ENCODE data around the gene SIGLECL1. TPM values are rescaled to one million over a fixed set of nuclear protein-coding genes. Genes with fewer than 3 reads are reported as not detected.
"Not testable (repeated sequence)": the region's sequence is repeated elsewhere in the genome, so short reads cannot be mapped to it uniquely, and the experiment has no call there.

The SIGLECL1 gene
- not detected for total RNA-seq
- long read RNA-seq = 0 reads

DNA sequence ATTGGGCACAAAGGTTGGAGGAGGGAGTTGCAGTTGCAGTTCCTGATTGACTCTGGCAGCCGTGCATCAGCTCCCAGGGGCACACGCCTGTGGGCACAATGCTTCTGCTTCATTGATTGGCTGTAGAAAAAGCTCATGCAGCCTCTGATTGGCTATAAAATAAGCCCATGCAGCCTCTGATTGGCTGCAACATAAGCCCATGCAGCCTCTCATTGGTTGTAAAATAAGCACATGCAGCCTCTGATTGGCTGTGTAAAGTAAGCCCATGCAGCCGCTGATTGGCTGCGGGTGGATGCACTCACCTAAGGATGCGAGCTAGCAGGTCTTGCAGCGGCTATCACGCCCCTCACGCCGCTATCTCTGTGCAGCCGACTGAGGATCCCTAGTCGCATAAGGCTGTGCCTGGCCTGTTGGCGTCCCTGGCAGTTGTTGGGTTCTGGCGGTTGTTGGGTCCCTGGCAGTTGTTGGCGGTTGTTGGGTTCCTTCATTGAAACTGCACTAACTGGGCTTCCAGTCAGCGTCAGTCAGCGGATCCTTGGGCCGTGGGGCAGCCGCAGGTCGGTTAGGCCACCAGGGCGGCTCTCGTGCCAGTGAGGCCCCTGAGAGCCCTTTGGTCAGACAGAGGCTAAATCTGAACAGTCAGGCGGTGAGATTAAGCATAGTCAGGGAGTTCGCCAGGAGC is at the start of gene SIGLECL1:
Gene SIGLECL1, plus strand, starts transcription at position 295 of the 682 bp plus-strand sequence. CDS start 12,993 bp downstream, outside the sequence.
- no peak for DNase-seq (ENCODE audit: low spot score)

DNA sequence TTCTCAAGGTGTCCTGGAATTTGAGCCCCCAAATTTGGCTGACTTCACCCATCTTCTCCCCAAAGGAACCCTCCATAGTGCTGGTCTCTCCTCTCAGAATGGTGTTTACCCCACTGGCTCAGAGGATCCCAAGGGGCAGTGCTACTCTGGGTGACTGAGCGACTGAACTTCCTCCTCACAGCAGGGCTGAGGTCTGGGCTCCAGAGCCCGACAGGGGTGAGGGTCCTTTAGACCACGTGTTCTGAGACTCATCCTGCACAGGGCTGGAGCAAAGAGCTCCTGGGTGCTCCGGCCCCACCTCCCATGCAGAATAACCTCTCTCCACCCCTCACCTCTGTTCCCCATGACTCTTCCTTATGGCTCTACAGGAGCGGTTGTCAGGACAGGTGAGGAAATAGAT is 49.2 kb upstream of the SIGLECL1 start:
- no peak for DNase-seq (ENCODE audit: low spot score)

DNA sequence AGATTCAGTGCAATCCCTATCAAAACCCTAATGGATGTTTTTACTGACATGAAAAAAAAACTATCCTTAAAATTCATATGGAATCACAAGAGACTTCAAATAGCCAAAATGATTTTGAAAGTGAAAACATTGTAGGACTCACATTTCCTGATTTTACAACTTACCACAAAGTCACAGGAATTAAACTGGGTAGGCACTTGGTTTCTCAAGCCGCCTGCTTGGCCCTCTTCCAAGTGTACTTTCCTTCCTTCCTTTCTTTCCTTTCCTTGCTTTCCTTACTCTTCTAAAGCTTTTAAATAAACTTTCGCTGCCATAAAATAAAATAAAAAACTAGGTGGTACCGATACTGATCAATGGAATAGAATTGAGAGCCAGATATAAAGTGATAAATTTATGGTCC is 47.0 kb upstream of the SIGLECL1 start:
- DNase-seq (ENCODE audit: low spot score) = no peak

DNA sequence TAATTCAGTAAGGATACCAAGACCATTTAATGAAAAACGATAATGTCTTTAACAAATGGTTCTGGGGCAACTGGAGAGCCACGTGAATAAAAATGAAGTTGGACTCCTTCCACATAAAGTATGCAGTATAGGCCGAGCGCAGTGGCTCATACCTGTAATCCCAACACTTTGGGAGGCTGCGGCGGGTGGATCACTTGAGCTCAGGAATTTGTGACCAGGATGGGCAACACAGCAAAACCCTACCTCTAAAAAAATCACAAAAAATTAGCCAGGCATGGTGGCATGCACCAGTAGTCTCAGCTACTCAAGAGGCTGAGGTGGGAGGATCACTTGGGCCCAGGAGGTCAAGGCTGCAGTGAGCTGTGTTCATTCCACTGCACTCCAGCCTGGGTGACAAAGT is 46.6 kb upstream of the SIGLECL1 start:
- no peak for DNase-seq (ENCODE audit: low spot score)

DNA sequence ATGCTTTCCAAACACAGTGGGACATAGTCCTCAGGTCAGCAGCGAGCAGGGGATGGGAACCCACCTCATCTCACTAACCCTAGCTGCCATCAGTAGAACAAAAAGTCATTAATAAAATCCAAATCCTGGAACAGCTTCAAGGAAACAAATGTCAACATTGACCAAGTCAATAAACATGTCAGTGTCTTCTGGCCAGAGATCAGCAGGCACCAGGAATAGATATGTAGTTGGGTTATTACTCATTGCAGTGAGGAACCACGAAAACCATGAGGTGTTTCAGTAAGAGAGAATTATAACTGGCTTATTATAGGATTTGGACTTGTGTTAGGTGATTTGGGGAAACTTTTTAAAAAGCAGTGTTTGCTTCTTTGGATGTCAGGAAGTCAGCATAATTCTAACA is 43.1 kb upstream of the SIGLECL1 start:
- DNase-seq (ENCODE audit: low spot score) = no peak

DNA sequence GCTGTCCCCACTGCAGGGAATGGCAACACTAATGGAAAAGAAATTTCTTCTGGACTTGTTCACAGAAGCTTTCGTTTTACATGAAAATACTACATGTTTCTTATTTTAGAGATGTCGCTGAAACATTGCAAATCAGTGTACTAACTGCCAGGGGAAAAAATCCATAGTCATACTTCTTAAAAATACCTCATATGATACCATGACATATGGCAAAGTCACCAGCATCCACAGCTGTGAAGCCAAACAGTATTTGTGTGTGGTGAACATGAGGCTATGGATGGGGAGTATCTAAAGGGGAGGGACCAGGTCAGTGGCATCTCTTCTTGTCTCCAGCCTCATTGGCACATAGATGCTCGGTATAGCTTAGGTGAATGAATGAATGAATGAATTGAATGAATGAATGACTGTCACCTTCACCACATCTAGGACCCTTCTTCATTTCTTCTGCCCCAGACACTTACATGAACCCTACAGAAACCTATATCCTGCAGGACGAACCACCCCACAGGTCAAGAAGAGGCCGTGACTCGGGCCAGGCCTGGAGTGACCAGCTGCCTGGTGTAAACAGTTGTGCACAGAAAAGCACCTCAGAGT is 40.6 kb upstream of the SIGLECL1 start:
- no peak for DNase-seq (ENCODE audit: low spot score)

DNA sequence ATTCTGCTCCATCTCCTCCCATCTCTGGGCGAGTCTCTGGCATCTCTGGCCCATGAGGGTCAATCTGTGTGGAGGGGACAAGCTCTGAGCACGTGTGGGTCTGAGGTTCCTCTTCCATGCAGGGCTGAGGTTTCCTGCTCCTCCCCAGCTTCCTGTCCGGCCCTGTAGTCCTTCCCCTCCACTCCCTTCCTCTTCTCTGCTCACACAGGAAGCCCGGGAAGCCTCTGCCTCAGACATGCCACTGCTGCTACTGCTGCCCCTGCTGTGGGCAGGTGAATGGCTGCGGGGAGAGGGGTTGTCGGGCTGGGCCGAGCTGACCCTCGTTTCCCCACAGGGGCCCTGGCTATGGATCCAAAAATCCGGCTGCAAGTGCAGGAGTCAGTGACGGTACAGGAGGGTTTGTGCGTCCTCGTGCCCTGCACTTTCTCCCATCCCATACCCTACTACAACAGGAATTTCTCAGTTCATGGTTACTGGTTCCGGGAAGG is 40.0 kb upstream of the SIGLECL1 start:
- not testable (repeated sequence) for DNase-seq (ENCODE audit: low spot score)

DNA sequence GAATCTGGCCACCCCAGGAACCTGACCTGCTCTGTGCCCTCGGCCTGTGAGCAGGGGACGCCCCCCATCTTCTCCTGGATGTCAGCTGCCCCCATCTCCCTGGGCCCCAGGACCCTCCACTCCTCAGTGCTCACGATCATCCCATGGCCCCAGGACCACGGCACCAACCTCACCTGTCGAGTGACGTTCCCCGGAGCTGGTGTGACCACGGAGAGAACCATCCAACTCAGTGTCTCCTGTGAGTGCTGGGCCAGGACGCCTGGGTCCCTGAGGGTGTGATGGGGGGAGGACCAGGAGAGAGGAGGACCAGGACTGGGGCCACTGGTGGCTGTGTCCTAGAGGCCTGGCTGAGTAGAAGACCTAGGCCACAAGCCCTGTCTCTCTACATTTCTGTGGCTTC is 39.0 kb upstream of the SIGLECL1 start:
- no peak for DNase-seq (ENCODE audit: low spot score)

DNA sequence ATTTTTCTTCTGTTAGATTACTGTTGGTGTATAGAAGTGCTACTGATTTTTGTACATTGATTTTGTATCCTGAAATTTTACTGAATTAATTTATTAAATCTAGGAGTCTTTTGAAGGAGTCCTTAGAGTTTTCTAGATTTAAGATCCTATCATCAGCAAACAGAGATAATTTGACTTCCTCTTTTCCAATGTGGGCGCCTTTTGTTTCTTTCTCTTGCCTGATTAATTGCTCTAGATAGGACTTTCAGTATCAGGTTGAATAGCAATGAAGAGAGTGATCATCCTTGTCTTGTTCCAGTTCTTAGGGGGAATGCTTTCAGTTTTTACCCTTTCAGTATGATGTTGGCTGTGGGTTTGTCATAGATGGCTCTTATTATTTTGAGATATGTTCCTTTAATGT is 31.6 kb upstream of the SIGLECL1 start:
- DNase-seq (ENCODE audit: low spot score) = no peak

DNA sequence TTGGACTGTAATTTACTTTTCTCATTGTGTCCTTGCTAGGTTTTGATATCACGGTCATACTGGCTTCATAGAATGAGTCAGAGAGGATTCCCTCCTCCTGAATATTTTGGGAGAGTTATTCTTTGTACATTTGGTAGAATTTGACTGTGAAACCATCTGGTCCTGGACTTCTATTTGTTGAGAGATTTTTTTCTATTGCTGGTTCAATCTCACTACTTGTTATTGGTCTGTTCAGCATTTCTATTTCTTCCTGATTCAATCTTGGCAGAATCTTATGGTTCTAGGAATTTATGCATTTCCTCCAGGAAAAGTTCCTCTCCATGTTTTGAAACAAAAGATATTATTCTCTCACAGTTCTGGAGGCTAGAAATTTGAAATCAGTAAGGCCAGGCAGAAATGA is 30.9 kb upstream of the SIGLECL1 start:
- DNase-seq (ENCODE audit: low spot score) = no peak

DNA sequence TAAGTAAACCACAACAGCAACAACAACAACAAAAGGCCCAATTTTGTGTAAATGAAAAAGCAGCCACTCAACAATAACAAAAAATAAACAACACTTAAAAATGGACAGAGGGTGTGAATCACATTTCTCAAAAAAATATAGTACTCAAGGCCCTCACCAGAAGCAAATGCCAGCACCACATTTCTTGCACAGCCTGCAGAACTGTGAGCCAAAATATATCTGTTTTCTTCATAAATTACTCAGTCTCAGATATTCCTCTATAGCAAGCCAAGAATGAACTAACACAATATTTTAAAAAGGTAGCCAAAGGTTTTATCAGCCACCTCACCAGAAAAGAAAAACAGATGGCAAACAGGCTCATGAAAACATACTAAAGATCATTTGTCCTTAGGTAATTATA is 29.9 kb upstream of the SIGLECL1 start:
- no peak for DNase-seq (ENCODE audit: low spot score)

DNA sequence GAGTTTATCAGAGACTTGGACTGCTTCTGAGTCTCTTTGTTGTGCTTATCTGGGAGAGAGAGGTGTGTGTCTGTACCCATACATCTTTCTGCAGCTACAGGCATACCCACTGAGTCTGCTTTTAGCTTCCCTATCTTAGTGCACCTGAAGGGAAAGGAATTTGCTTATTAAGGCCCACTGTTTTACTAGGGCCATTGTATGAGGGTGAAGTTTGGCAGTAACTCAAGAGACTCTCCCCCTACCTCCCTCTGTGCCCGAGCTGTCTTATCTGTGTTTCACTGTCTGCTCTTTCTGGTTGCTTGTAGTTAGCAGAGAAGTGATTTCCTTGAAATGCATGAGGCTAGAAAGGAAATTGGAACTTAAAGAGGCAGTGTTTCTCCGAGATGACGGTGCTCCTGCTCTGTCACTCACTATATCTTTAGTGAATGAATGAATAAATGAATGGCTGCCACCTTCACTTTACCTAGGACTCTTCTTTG is 26.7 kb upstream of the SIGLECL1 start:
- no peak for DNase-seq (ENCODE audit: low spot score)

DNA sequence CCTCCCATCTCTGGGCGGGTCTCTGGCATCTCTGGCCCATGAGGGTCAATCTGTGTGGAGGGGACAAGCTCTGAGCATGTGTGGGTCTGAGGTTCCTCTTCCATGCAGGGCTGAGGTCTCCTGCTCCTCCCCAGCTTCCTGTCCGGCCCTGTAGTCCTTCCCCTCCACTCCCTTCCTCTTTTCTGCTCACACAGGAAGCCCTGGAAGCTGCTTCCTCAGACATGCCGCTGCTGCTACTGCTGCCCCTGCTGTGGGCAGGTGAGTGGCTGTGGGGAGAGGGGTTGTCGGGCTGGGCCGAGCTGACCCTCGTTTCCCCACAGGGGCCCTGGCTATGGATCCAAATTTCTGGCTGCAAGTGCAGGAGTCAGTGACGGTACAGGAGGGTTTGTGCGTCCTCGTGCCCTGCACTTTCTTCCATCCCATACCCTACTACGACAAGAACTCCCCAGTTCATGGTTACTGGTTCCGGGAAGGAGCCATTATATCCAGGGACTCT is 25.9 kb upstream of the SIGLECL1 start, which contains the start of gene CD33:
Gene CD33, plus strand, starts transcription at position 183 of the 496 bp plus-strand sequence. Its CDS starts 39 bp downstream, at position 222.
- not testable (repeated sequence) for DNase-seq (ENCODE audit: low spot score)

DNA sequence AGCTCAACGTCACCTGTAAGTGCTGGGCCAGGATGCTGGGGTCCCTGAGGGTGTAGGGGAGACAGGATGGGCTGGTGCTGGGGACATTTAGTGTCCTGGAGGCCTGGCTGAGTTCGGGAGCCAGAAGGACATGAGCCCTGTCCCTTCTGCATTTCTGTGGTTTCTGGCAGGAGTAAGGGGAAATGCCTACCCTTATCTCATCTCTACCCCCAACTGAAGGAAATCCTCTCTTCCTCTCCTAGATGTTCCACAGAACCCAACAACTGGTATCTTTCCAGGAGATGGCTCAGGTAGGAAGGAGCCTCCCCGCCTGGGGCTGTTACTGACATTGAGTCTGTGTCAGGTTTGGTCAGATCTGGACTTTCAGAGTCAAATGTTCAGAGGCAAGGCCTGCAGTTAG is 24.8 kb upstream of the SIGLECL1 start:
- no peak for DNase-seq (ENCODE audit: low spot score)

DNA sequence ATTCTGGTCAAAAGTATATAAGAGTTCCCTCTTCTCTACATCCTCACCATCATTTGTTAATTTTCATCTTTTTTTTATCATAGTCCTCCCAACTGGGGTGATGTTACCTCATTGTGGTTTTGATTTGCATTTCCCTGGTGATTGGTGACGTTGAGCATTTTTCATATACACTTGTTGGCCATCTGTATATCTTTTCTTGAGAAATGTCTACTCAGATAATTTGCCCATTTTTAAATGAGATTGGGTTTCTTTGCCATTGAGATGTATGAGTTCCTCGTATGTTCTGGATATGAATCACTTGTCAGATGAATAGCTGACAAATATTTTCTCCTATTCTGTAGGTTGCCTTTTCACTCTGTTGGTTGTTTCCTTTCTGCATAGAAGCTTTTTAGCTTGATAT is 23.6 kb upstream of the SIGLECL1 start:
- DNase-seq (ENCODE audit: low spot score) = no peak

DNA sequence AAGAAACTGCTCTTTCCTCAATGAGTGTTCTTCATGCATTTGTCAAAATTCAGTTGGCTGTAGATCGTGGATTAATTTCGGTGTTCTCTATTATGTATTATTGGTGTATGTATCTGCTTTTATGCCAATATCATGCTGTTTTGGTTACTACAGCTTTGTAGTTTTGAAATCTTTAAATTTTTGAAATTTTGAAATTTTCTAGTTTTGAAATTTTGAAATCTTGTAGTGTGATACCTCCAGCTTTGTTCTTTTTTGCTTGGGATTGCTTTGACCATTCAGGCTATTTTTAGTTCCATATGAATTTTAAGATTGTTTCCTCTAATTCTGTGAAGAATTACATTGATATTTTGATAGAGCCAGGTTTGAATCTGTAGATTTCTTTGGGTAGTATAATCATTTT is 22.9 kb upstream of the SIGLECL1 start:
- DNase-seq (ENCODE audit: low spot score) = no peak

DNA sequence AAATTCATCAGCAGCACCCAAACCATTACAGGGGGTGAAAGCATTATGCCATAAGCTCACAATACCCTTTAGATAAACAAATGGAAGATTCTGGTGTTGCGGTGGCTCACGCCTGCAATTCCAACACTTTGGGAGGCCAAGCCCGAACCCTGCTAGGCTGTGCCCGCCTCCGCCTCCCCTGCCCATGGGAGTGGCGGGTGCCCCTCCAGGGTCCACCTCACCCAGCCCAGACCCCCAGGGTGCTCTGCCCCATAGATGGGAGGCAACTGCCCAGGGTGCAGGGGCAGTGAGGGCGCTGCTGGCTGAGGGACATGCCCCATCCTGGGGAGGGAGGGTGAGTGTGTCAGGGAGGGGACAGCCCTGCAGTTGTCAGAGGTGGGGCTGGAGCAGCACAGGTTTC is 10.0 kb upstream of the SIGLECL1 start:
- DNase-seq (ENCODE audit: low spot score) = no peak

DNA sequence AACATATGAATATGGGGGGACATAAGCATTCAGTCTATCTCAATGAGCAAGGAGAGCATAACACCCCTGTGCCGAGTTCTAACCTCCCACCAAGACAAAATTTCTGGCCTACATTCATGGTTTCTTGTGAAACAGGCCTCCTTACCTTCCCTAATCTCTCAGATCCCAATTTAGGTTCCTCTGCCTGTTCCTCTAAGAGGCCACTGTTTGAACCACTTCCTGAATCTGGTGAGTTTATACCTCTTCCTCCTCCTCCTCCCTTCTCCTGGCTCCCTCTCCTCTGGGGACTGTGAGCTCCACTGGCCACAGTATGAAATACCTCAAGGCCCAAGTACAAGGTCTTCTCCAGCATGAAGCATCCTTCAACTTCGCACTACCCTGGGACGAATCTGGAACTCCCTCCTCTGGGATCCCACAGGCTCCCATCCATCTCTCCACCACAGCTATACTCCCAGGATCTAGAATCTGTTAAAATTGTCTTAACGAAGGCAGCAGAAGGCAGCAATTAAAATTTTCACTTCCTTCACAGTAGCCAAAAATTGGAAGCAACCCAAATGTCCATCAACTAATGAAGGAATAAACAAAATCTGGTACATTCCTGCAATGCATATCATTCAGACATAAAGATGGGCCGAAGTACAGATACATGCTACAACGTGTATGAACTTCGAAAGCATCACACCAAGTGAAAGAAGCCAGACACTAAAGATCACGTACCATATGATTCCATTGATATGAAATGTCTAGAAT is 7.8 kb upstream of the SIGLECL1 start:
- no peak for DNase-seq (ENCODE audit: low spot score)

DNA sequence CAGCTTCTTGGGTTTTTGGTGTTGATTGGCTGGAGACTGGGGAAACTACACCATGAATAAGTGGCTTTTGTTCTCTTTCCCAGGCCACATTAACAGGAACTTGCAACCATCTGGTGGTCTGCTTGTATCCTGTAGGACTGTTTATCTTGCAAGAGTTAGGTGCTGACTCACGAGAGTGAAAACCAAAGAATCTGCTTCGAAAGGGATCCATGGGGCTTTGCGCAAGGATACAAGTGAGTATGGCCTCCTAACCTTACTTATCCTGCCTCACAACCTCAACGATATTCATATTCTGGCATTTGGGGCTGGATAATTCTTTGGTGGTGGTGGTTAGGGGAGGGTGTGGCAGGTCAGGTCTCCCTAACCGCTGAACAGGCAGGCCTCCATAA is 4.7 kb upstream of the SIGLECL1 start:
- DNase-seq (ENCODE audit: low spot score) = no peak

DNA sequence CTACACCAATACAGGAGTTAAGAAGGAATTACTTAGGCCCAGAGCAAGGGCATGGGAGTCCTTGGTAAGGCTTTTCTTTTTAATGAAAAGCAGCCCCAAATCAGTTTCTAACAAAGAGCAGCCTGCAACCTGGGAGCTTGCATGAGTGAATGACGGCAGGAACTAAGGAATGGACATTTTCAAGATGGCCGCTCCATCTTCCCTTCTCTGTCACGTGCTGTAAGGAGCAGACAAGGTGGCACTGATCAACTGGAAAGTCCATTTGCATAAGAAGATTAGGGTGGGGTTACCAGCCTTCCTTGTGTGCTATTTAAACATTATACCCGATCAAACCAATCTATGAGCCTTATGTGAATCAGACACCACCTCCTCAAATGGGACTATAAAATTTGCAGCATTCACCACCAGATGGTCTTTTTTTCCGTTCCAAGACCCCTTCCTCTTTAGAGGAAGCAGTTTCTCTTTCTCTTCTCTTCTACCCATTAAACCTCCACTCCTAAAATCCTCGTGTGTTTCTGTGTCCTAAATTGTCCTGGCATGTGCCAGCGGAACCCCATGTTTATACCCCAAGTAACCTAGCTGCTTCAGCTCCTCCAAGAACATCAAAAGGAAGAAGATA is 2.8 kb upstream of the SIGLECL1 start:
- no peak for DNase-seq (ENCODE audit: low spot score)

DNA sequence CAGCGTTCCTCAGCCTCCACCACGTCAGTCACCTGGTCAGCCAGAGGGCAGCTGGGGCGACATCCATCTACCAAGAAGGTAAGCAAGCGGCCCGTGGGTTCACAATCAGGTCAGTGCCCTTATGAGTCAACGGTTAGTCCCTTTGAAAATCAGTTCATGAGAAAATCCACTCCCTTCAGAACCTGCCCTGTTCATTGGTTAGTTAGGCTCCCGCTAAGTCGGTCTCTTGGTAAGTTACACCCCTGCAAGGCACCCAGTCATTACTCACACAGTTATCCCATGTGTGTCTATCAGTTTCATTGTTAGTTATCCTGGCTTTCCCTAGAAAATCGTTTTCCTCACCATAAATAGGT is 564 bp downstream of the SIGLECL1 start:
- DNase-seq (ENCODE audit: low spot score) = no peak

Data from mesenteric fat pad (tissue), 1 donor.